Lower lobe of right lung (tissue), 2 donors: Measurements from ENCODE around the gene RALGAPA1. TPM values are rescaled to one million over a fixed set of nuclear protein-coding genes. Genes with fewer than 3 reads are reported as not detected.

ENCODE experiments used
- ATAC-seq, 2 donors: fragments of 200-7000 bp; cut with Tn5 transposase; one replicate each; pipeline ENCODE4 v1.9.1; 2020 to 2022; ENCODE audit warnings: mild to moderate bottlenecking in 2 of 2, moderate library complexity in 2 of 2
- DNase-seq: peaks from one replicate; pipeline ENCODE4 v3.0.0-alpha.2; 2020
- H3K27ac ChIP-seq: fragments of 200-600 bp; one replicate; pipeline ENCODE4 v1.8.0; 2022
- H3K27me3 ChIP-seq: fragments of 200-600 bp; one replicate; pipeline ENCODE4 v1.8.0; 2022; ENCODE audit warnings: low read depth
- H3K36me3 ChIP-seq: fragments of 200-600 bp; one replicate; pipeline ENCODE4 v1.8.0; 2022; ENCODE audit warnings: mild to moderate bottlenecking
- H3K4me1 ChIP-seq: fragments of 200-600 bp; one replicate; pipeline ENCODE4 v1.8.0; 2022
- H3K4me3 ChIP-seq: fragments of 200-600 bp; one replicate; pipeline ENCODE4 v1.8.0; 2022; ENCODE audit warnings: mild to moderate bottlenecking
- H3K9me3 ChIP-seq: fragments of 200-600 bp; one replicate; pipeline ENCODE4 v1.8.0; 2022
- CTCF ChIP-seq: fragments of 200-600 bp; IDR thresholded peaks from one replicate; pipeline ENCODE4 v1.8.0; 2022; ENCODE audit warnings: antibody characterized with exemption, mild to moderate bottlenecking
- intact Hi-C: fragments of 100-400 bp; cut with DNase I; formaldehyde crosslinking; loops from one replicate; pipeline ENCODE4 v1.11.0; 2022
- total RNA-seq: library from RNA; stranded (reverse); fragmentation: NEBNext Ultra II Directional; extraction: Animal tissue kit (Norgen Biotek cat#: 25700); gene quantifications from one replicate; pipeline ENCODE4 v1.2.1, GENCODE V29; 2021
- donor health status: DM: no; HTN: yes; CAD: no; lungs with severe emphysema.

The RALGAPA1 gene
- total RNA-seq, 1 donor from 2014 or later, result 64.9 TPM

- H3K36me3 ChIP-seq, result peaks cover under 1% of the 10 kb centered on the region
- no peak for DNase-seq
- H3K4me3 ChIP-seq, result no peak overlapping the region
- H3K27me3 ChIP-seq, result no peaks in the 10 kb centered on the region
- no peaks in the 10 kb centered on the region for H3K4me1 ChIP-seq
- intact Hi-C loops, result no loop called here
- H3K27ac ChIP-seq, result no peak overlapping the region
- ATAC-seq, result no peak
- H3K9me3 ChIP-seq, result no peaks in the 10 kb centered on the region
- no peak for TF ChIP-seq CTCF
Observed at GRCh38 chr14:35543006-35543405, 266.1 kb downstream of the RALGAPA1 start.

GRCh38 chr14:35539969-35540368, 269.1 kb downstream of the RALGAPA1 start:
- H3K4me3 ChIP-seq, result no peak overlapping the region
- no peak overlapping the region for H3K27ac ChIP-seq
- ATAC-seq (no peak), DNase-seq (no peak)
- H3K4me1 ChIP-seq, result peaks cover 6% of the 10 kb centered on the region
- no peak for TF ChIP-seq CTCF
- peaks cover 12% of the 10 kb centered on the region for H3K27me3 ChIP-seq
- no peaks in the 10 kb centered on the region for H3K9me3 ChIP-seq
- H3K36me3 ChIP-seq, result peaks cover 4% of the 10 kb centered on the region
- intact Hi-C loops, result no loop called here

GRCh38 chr14:35535483-35536112, 273.5 kb downstream of the RALGAPA1 start:
- Histone ChIP-seq H3K4me3 (peak overlapping the region; percentile 59), H3K9me3 (no peaks in the 10 kb centered on the region), H3K36me3 (peaks cover 4% of the 10 kb centered on the region), H3K4me1 (peaks cover 27% of the 10 kb centered on the region), H3K27ac (no peak overlapping the region), H3K27me3 (peaks cover 56% of the 10 kb centered on the region)
- peak in 1 of 2 donors; percentile 26 for ATAC-seq
- no peak for DNase-seq
- intact Hi-C loops, result no loop called here
- TF ChIP-seq CTCF, result no peak

- peaks cover 27% of the 10 kb centered on the region for H3K4me1 ChIP-seq
- H3K9me3 ChIP-seq, result no peaks in the 10 kb centered on the region
- ATAC-seq (peak; percentile 95 to 96), DNase-seq (peak; percentile 68)
- peaks cover 4% of the 10 kb centered on the region for H3K36me3 ChIP-seq
- no peak for TF ChIP-seq CTCF
- H3K4me3 ChIP-seq, result peak overlapping the region; percentile 59
- H3K27me3 ChIP-seq, result peaks cover 62% of the 10 kb centered on the region
- H3K27ac ChIP-seq, result no peak overlapping the region
- intact Hi-C loops, result no loop called here
Observed at GRCh38 chr14:35534873-35535482, 274.1 kb downstream of the RALGAPA1 start.

GRCh38 chr14:35534208-35534872, 274.8 kb downstream of the RALGAPA1 start:
- ATAC-seq, result peak; percentile 16 to 39
- H3K36me3 ChIP-seq, result peaks cover 4% of the 10 kb centered on the region
- peaks cover 64% of the 10 kb centered on the region for H3K27me3 ChIP-seq
- no peak for DNase-seq
- H3K4me1 ChIP-seq, result peaks cover 27% of the 10 kb centered on the region
- no peak overlapping the region for H3K27ac ChIP-seq
- H3K4me3 ChIP-seq, result peak overlapping the region; percentile 59
- intact Hi-C loops, result no loop called here
- no peak for TF ChIP-seq CTCF
- H3K9me3 ChIP-seq, result no peaks in the 10 kb centered on the region
